ENCODE measurements around the gene NPM1. TPM values are rescaled to one million over a fixed set of nuclear protein-coding genes. Genes with fewer than 3 reads are reported as not detected.

Gene NPM1
- total RNA-seq, 2 donors from 2014 or later: 500 to 508 TPM

- intact Hi-C loops (cut with DNase I): no loop called here
- DNase-seq (ENCODE audit: low spot score): no peak
These were observed 49.7 kb downstream of the NPM1 start for GRCh38 chr5:171437286-171437821.

GRCh38 chr5:171438738-171439137, 51.1 kb downstream of the NPM1 start:
- intact Hi-C loops (cut with DNase I): no loop called here
- no peak for DNase-seq (ENCODE audit: low spot score)

GRCh38 chr5:171441246-171441791, 53.7 kb downstream of the NPM1 start:
- intact Hi-C loops (cut with DNase I): no loop called here
- no peak for DNase-seq (ENCODE audit: low spot score)

GRCh38 chr5:171442287-171443042, 54.8 kb downstream of the NPM1 start:
- no peak for DNase-seq (ENCODE audit: low spot score)
- intact Hi-C loops (cut with DNase I): no loop called here

GRCh38 chr5:171444582-171444981, 56.9 kb downstream of the NPM1 start:
- intact Hi-C loops (cut with DNase I): no loop called here
- DNase-seq (ENCODE audit: low spot score): no peak

GRCh38 chr5:171445644-171446516, 58.2 kb downstream of the NPM1 start:
- DNase-seq (ENCODE audit: low spot score): peak; percentile 88
- intact Hi-C loops (cut with DNase I): no loop called here

GRCh38 chr5:171447226-171447625, 59.6 kb downstream of the NPM1 start:
- no peak for DNase-seq (ENCODE audit: low spot score)
- intact Hi-C loops (cut with DNase I): no loop called here

- DNase-seq (ENCODE audit: low spot score): no peak
- intact Hi-C loops (cut with DNase I): no loop called here
These were observed 61.8 kb downstream of the NPM1 start for GRCh38 chr5:171449426-171449825.

- intact Hi-C loops (cut with DNase I): no loop called here
- peak; percentile 94 for DNase-seq (ENCODE audit: low spot score)
These were observed 63.0 kb downstream of the NPM1 start for GRCh38 chr5:171450423-171451331.

GRCh38 chr5:171451421-171451820, 63.8 kb downstream of the NPM1 start:
- intact Hi-C loops (cut with DNase I): no loop called here
- DNase-seq (ENCODE audit: low spot score): no peak

- DNase-seq (ENCODE audit: low spot score): no peak
- intact Hi-C loops (cut with DNase I): no loop called here
These were observed 65.5 kb downstream of the NPM1 start for GRCh38 chr5:171453056-171453725.

GRCh38 chr5:171453988-171454387, 66.3 kb downstream of the NPM1 start:
- intact Hi-C loops (cut with DNase I): no loop called here
- no peak for DNase-seq (ENCODE audit: low spot score)

GRCh38 chr5:171454549-171454948, 66.9 kb downstream of the NPM1 start:
- DNase-seq (ENCODE audit: low spot score): no peak
- intact Hi-C loops (cut with DNase I): no loop called here

GRCh38 chr5:171455522-171455921, 67.9 kb downstream of the NPM1 start:
- intact Hi-C loops (cut with DNase I): no loop called here
- DNase-seq (ENCODE audit: low spot score): no peak

- DNase-seq (ENCODE audit: low spot score): no peak
- intact Hi-C loops (cut with DNase I): no loop called here
These were observed 69.7 kb downstream of the NPM1 start for GRCh38 chr5:171457208-171457981.

- intact Hi-C loops (cut with DNase I): no loop called here
- no peak for DNase-seq (ENCODE audit: low spot score)
These were observed 72.2 kb downstream of the NPM1 start for GRCh38 chr5:171459839-171460238.

All from posterior vena cava (tissue), 2 donors.